NCI-H748 treated with DMSO at 0.1 percent for 48 hours (cell line): Measurements from ENCODE around the gene MAP4K4.

Source experiments
- DNase-seq: peaks from one replicate; lab custom pipeline; 2025; lab: John Stamatoyannopoulos, UW

Gene MAP4K4

GRCh38 chr2:101722864-101723263, 25.4 kb downstream of the MAP4K4 start:
- DNase-seq, result no peak

GRCh38 chr2:101723371-101724124, 26.0 kb downstream of the MAP4K4 start:
- no peak for DNase-seq

GRCh38 chr2:101724125-101724474, 26.6 kb downstream of the MAP4K4 start:
- DNase-seq, result no peak

- DNase-seq, result no peak
Observed at GRCh38 chr2:101725038-101725437, 27.5 kb downstream of the MAP4K4 start.

- no peak for DNase-seq
Observed at GRCh38 chr2:101725515-101726192, 28.1 kb downstream of the MAP4K4 start.

GRCh38 chr2:101728865-101729264, 31.4 kb downstream of the MAP4K4 start:
- no peak for DNase-seq

- DNase-seq, result no peak
Observed at GRCh38 chr2:101729521-101730190, 32.1 kb downstream of the MAP4K4 start.

GRCh38 chr2:101731221-101732054, 33.9 kb downstream of the MAP4K4 start:
- DNase-seq, result no peak

GRCh38 chr2:101732199-101732598, 34.7 kb downstream of the MAP4K4 start:
- DNase-seq, result no peak

GRCh38 chr2:101732773-101733256, 35.3 kb downstream of the MAP4K4 start:
- DNase-seq, result no peak

GRCh38 chr2:101733257-101733993, 35.9 kb downstream of the MAP4K4 start:
- DNase-seq, result no peak

- DNase-seq, result no peak
Observed at GRCh38 chr2:101734505-101735165, 37.1 kb downstream of the MAP4K4 start.

GRCh38 chr2:101735166-101735533, 37.6 kb downstream of the MAP4K4 start:
- no peak for DNase-seq

- DNase-seq, result no peak
Observed at GRCh38 chr2:101736233-101736632, 38.7 kb downstream of the MAP4K4 start.

GRCh38 chr2:101736861-101737291, 39.4 kb downstream of the MAP4K4 start:
- DNase-seq, result no peak

GRCh38 chr2:101737478-101738255, 40.2 kb downstream of the MAP4K4 start:
- no peak for DNase-seq

- DNase-seq, result no peak
Observed at GRCh38 chr2:101738649-101739048, 41.1 kb downstream of the MAP4K4 start.

GRCh38 chr2:101740555-101740964, 43.1 kb downstream of the MAP4K4 start:
- DNase-seq, result no peak

- DNase-seq, result no peak
Observed at GRCh38 chr2:101741775-101742520, 44.4 kb downstream of the MAP4K4 start.
